Measurements from ENCODE around the gene YPEL1. TPM values are rescaled to one million over a fixed set of nuclear protein-coding genes. Genes with fewer than 3 reads are reported as not detected.
"Not testable (repeated sequence)": the region's sequence is repeated elsewhere in the genome, so short reads cannot be mapped to it uniquely, and the experiment has no call there.

The YPEL1 gene
- total and polyA plus RNA-seq, 12 donors: 0.84 to 19.4 (median 3.0) TPM

GRCh38 chr22:21719024-21719423 is 16.6 kb downstream of the YPEL1 start:
- Histone ChIP-seq H3K4me3 (no peak overlapping the region), H3K36me3 (replicated peaks in 1 of 2) (no peaks in the 10 kb centered on the region), H3K4me1 (replicated peaks in 1 of 2) (no peaks in the 10 kb centered on the region), H3K27ac (no peak overlapping the region), H3K9me3 (replicated peaks in 1 of 3) (no peaks in the 10 kb centered on the region), H3K27me3 (no peaks in the 10 kb centered on the region)
- intact Hi-C loops (cut with DNase I): loop anchor here in 1 of 2 donors (10.0 kb wide), 1 partner anchor 226 kb away; no protein-coding TSS in a partner anchor
- 58 to 66% (median 64%) methylated on average over 4 of the region's 4 CpGs for WGBS, 4 donors
- TF ChIP-seq CTCF (IDR thresholded peaks at IDR 0.05) (no peak), POLR2A (IDR thresholded peaks at IDR 0.05) (no peak)
- DNase-seq: no peak

- no peak for TF ChIP-seq CTCF (IDR thresholded peaks at IDR 0.05)
- TF ChIP-seq POLR2A (IDR thresholded peaks at IDR 0.05): no peak
- no peaks in the 10 kb centered on the region for H3K9me3 ChIP-seq (replicated peaks in 1 of 3)
- intact Hi-C loops (cut with DNase I): loop anchor here in 1 of 2 donors (10.0 kb wide), 1 partner anchor 226 kb away; no protein-coding TSS in a partner anchor
- no peak overlapping the region for H3K4me3 ChIP-seq
- H3K4me1 ChIP-seq (replicated peaks in 1 of 2): peaks cover 0 to 2% of the 10 kb centered on the region in 2 donors
- DNase-seq: no peak
- no peaks in the 10 kb centered on the region for H3K27me3 ChIP-seq
- no peaks in the 10 kb centered on the region for H3K36me3 ChIP-seq (replicated peaks in 1 of 2)
- no peak overlapping the region for H3K27ac ChIP-seq
- 69 to 81% (median 76%) methylated on average over 4 of the region's 4 CpGs for WGBS, 4 donors
Observed at GRCh38 chr22:21718499-21718898, 17.1 kb downstream of the YPEL1 start.

- H3K27me3 ChIP-seq; H3K9me3 ChIP-seq (replicated peaks in 1 of 3); H3K4me3 ChIP-seq; DNase-seq; H3K36me3 ChIP-seq (replicated peaks in 1 of 2); H3K27ac ChIP-seq: not testable (repeated sequence)
- intact Hi-C loops (cut with DNase I): loop anchor here in 1 of 2 donors (10.0 kb wide), 1 partner anchor 228 kb away; no protein-coding TSS in a partner anchor
- H3K4me1 ChIP-seq (replicated peaks in 1 of 2): peaks cover 0 to 11% of the 10 kb centered on the region in 2 donors
- WGBS, 4 donors: 90 to 97% (median 91%) methylated on average over 12 to 15 of the region's 15 CpGs
Observed at GRCh38 chr22:21716395-21717122, 19.0 kb downstream of the YPEL1 start.

GRCh38 chr22:21714786-21715185 is 20.8 kb downstream of the YPEL1 start:
- H3K36me3 ChIP-seq (replicated peaks in 1 of 2): no peaks in the 10 kb centered on the region
- no peak overlapping the region for H3K4me3 ChIP-seq
- intact Hi-C loops (cut with DNase I): loop anchor here (5.0 to 10.0 kb wide), 2 partner anchors 223 to 230 kb away; no protein-coding TSS in a partner anchor
- H3K4me1 ChIP-seq (replicated peaks in 1 of 2): peaks cover 0 to 11% of the 10 kb centered on the region in 2 donors
- H3K9me3 ChIP-seq (replicated peaks in 1 of 3): no peaks in the 10 kb centered on the region
- DNase-seq: no peak
- H3K27ac ChIP-seq: no peak overlapping the region
- TF ChIP-seq POLR2A (IDR thresholded peaks at IDR 0.05) (no peak), CTCF (IDR thresholded peaks at IDR 0.05) (no peak)
- 81 to 96% (median 88%) methylated on average over 3 of the region's 3 CpGs for whole genome bisulfite sequencing, 4 donors
- no peaks in the 10 kb centered on the region for H3K27me3 ChIP-seq
